Activated T-cell treated with anti-CD3 and anti-CD28 coated beads for 24 hours (primary cell): ENCODE measurements around the gene IL6R.
"Not testable (repeated sequence)": the region's sequence is repeated elsewhere in the genome, so short reads cannot be mapped to it uniquely, and the experiment has no call there.

Source experiments
- DNase-seq: peaks from one replicate; pipeline ENCODE4 v3.0.0-alpha.2; 2020; ENCODE audit warnings: low read depth

Gene IL6R

DNA sequence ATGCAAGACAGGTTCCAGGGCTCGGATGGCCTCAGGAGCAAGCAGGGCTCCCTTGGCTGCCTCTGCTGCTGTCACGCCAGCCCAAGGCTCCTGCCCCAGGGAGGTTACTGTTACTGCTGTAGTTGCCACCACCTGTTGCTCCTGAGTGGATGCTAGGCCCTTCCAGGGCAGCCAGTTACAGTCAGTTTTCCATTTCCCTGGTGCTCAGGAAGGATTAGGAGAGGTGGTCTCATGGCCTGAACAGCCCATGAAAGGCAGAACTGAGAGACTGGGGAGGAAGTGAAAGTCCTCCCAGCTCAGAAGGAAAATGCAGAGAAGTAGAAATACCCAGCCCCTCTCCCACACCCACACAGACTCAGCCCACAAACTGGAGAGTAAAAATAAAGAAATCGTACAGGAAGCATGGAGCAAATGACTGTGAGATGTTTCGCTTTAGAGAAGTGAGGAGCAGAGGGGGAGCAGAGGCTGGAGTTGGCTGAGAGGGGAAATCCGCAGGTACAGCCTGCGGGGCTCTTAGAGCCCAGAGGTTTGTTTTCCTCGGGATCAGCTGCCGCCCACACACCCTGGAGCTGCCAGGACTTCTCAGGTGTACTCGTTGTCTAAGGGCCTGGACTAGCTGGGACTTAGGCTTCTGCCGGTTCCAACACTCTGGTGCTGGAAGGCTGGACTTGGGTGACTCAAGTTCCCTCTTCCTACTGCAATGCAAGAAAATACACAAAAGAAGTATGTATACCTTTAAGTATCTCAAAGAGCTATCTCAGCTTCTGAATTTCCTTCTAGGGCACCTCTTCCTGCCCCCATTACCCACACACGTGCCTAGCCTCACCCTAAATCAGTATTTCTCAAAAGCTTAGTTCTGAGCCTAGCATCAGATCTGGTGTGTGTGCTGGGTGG, 2.3 kb downstream of the IL6R start:
- no peak for DNase-seq

DNA sequence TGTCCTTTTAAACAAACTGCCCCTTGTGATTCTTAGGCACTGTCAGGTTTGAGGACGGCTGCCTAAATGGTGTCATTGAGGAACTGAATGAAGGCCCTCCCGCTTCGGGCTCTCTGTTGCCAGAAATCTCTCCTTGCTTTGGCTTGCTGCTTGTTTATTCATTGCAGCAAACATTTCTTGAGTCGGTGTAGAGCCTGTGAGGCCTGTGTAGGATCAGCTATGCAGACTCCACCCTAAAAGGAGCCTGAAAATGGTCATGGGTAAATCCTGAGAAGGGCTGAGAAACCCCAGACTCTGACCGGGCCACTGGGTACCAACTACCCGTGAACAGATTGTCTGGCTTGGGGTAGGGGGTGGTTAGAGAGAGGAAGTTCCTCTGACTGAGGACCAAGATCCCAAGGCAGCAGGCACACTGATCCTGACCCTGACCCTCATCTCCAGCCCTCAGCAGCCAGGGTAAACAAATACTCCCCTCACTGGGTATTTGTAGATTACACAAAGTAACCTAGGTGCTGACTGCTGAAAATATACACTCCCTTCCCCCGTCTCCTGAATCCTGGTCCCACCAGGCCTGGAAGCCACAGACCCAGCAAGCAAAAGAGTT, 3.1 kb downstream of the IL6R start:
- DNase-seq: no peak

DNA sequence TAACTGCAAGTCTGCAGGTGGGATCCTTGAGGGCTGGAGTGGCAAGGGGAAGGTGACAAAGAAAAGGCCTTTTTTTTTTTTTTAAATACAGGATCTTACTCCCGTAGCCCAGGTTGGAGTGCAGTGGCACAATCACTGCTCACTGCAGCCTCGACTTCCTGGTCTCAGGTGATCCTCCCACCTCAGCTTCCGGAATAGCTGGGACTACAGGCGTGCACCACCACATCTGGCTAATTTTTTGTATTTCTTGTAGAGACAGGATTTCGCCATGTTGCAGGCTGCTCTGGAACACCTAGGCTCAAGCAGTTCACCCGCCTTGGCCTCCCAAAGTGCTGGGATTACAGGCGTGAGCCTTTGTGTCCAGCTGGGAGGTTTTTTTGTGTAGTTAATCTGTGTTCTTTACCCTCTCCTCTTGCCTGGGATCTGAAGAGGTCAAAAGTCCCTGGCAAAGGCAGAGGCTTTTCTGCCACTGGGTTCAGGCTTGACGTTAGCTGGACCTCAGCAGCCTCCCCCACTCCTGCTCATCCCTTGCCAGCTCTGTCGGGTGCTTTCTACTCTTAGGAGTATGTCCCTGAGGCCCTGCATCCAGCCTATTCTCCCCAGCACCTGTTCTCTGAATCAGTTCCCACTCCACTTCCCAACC, 5.2 kb downstream of the IL6R start:
- DNase-seq: no peak

DNA sequence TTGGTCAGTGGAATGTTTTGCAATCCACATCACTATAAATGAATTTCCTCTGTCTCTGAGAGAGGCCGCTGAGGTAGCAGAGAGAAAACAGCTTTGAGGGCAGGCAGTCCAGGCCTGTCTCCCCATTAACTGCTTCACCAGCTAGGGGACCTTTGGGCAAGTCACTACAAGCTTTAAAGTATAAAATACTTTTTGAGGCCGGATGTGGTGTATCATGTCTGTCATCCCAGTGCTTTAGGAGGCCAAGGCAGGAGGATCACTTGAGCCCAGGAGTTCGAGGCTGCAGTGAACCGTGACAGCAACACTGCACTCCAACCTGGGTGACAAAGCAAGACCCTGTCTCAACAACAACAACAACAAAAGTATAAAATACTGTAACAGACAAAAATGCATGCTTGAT, 6.4 kb downstream of the IL6R start:
- DNase-seq: no peak

DNA sequence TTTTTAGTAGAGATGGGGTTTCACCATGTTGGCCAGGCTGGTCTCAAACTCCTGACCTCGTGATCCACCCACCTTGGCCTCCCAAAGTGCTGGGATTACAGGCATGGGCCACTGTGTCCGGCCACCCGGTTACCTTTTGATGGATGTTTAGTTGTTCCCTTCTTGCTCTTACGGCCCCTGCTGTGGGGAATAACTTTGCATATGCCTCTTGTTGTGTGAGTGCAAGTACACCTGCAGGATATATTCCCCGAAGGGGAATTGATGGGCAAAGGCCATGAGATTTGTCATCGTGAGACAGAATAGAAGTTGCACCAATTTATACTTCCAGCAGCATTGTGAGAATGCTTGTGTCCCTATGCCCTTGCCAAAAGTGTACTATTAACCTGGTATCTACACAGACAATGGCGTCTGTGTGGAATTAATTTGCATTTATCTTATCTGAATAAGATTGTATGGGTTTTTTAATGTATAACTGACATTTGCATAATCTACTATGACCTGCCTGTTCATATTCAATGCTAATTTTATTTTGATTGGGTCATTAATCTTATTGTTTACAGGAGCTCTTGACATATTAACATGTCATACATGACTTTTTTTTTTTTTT, 8.1 kb downstream of the IL6R start:
- DNase-seq: no peak

DNA sequence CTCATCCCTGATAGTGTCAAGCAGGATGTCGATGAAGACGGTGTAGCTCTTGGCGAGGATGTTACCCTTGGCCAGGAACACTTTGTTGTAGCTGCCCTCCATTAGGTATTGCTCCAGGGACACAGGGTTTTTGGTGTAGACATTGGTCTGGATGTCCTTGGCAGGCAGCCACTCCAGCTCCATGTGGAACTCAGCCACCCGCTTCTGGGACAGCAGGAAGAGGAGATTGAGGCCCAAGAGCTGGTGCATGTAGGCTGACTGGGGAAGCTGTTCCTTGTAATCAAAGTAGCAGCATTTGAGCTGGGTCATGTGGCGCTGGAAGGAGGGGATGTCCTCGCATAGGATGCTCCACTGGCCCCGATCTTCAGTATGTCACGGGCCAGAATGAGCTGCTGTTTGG, 9.5 kb downstream of the IL6R start:
- DNase-seq: no peak

DNA sequence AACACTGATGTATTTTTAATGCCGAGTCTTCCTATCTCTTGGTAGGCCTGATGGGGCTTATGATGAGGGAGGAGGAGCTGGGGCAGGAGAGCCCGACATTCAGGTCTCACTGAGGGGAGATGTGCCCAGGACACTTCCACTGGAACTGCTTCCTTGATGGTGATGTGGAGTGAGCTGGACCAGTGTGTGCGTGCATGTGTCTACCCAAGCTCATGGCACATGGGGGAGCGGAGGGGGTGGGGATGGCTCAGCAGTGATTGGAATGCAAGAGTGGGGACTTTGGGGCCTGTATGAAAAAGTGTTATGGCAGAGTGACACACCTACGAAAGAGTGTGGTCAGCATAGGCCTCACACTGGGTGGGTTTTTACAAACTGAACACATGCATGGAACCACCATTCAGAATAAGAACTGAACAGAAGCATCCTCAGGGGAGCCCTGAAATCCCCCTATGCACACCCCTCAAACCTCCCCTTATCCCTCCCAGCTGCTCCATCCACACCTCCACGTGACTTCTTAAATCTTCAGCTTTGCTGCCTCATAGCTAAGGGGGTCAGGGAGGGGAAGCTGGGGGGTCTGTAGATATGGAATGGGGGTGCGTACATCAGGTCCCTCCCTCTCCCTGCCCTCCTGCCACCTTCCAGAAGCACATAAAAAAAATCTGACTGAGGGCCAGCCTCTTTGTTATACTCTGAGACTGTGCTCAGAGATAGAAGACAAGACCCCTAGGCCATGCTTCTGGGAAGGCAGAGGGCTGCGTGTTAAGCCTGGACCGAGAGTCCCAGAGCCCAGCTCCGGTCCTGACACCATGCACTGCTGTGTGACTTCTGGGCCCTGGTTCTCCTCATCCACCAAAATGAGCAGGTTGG, 11.6 kb downstream of the IL6R start:
- no peak for DNase-seq

DNA sequence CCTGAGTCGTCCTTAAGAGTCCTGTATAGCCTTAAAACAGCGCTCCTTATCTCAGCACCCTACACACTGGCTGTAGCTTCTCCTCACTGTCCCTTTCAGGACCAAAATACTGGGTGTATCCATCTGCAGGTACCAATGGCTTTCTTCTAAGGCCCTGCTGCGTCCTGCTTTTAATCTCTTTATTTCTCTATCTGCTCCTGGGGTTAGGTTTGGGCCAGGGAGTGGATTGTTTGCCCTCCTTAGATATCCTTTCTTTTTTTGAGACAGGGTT, 12.1 kb downstream of the IL6R start:
- no peak for DNase-seq

DNA sequence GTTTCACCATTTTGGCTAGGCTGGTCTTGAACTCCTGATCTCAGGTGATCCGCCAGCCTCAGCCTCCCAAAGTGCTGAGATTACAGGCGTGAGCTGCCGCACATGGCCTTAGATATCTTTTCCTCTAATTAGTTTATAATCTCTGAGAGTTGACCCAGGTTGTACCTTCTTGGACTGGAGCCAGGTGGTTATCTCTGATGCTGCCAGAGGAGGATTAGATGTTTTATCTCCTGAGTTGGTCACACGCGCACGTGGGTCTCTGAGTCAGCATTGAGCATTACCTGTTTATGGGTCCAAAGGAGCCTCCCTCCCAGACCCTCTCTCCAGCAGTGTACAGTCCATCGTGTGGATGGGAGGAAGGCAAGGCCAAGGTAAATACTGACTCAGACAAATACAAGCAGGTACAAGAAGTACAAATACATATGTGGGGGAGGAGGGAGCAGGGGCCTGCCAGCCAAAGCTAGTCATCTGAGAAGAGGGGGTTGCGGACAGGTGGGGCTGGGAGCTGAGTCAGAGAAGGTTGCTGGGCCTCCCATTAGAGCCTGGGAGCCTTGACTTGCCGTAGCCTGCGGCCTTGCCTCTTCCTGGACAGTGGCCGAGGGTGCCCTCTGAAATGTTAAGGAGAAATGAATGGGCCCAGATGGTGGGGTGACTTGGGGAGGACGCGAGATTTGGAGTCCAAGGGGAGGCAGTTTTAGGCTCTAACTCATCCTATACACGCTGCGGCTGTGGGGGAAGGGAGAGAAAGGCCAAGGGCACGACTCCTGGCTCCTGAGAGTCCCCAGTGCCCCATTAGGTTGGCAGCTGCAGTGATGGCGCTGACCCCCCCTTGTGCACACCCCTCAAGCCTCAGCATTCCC, 13.1 kb downstream of the IL6R start:
- DNase-seq: no peak

DNA sequence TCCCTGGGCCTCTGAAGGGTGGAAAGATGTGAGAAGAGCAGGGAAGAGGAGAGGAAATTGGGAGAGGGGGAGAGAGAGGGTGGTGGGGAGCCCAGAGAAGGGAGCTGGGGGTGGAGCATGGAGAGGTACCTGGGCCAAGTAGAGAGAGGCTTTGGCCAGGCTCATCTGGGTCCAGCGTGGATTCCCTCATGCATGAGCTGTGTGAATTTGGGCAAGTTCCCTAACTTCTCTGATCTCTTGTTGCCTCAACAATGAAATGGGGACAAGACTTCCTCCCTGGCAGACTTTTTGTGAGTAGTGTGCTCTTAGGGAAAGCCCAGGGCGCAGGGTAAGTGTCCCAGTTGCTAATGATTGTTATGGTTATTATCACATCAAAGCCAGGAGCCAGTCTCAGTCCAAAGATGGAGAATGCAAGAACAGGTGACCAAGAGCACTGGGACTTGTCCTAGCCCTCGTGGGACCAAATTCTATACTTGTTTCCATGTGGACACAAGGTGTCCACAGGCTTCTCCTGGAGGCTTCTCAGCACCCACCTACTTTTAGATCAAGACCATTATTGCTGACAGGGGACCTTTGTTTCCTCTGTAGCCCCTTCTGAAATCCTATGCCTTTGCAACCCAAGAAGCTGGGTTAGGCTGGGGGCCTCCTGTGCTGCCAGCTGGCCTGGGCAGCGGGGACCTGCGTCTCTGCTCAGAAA, 13.9 kb downstream of the IL6R start:
- DNase-seq: no peak

DNA sequence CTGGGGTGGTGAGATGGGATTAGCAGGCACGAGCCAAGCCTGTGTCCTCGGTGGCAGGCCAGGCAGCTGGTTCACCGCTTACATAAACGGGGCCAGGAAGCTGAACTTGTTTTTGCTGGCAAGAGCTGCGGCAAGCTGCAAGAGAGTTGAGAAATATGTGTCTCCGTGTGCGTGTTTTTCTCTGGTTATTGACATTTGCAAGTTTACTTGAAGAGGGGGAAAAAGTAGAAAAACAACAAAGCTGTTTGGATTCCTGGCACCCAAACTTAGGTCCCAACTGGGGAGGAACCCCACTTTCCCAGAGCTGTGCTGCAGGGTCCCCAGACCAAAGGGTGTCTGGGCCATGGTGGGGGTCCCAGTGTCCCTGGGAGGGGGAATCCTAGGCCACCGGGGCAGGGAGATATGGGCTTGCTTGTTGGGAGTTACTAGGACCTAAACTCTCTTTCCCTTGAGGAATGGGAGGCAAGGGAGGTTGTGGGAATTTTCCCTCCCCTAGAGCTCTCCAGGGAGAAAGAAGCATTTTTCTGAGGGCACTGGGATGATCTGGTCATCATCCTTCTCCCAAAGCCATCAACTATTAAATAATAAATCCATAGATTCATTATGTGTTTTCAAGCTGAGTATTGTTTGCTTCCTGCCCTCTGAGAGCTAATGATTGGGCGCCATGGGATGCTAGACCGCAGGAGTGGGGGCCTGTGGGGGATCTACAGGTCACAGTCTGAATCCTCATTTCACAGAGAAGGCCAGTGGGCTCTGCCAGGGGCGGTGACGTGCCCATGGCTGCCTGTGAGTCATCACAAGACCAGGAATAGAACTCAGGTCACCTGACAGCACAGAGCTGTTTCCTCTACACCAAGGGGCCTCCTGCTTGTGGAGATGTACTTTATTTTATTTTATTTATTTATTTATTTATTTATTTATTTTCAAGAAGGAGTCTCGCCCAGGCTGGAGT, 14.8 kb downstream of the IL6R start:
- no peak for DNase-seq

DNA sequence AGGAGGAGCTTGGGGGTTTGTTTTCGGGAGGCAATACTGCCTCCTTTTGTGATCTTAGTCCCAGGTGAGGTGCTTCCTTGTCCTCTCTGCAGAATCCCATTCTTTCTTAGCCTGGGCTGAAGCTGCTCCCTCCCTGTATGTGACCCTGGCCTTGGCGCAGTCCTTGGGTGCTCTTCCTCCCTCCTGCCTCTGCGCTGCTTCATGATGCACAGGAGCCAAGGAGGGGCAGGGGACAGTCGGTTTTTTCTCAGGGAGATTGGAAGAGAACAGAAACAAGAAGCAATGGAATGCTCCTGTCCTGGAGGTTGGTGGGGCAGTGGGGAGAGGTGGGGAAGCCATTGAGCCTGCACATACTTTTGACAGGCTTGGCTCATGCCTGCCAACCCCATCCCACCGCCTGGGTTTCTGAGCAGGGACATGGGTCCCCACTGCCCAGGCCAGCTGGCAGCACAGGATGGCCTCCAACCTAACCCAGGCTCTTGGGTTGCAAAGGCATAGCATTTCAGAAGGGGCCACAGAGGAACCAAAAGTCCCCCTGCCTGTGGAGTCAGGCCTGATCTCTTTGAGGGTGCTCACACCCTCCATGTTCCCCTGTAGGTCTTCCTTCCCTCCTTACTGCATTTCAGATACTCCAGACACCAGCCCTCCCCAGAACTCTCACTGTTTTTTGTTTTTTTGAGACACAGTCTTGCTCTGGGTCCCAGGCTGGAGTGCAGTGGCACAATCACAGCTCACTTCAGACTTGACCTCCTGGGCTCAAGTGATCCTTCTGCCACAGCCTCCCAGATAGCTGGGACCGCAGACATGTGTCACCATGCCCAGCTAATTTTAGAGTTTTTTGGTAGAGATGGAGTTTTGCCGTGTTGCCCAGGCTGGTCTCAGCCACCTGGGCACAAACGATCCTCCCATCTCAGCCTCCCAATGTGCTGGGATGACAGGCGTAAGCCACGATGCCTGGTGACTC, 16.1 kb downstream of the IL6R start:
- DNase-seq: no peak

DNA sequence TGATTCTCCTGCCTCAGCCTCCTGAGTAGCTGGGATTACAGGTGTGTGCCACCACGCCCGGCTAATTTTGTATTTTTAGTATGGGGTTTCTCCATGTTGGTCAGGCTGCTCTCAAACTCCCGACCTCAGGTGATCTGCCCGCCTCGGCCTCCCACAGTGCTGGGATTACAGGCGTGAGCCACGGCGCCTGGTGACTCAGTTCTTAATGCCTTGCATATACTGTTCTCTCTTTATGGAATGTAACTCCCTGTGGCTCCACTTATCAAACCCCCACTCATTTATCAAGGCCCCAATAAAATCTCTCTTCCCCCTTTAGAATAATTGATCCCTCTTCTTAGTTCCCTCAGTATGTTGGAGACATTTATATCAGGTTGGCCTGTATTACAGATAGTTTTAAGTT, 16.9 kb downstream of the IL6R start:
- not testable (repeated sequence) for DNase-seq

DNA sequence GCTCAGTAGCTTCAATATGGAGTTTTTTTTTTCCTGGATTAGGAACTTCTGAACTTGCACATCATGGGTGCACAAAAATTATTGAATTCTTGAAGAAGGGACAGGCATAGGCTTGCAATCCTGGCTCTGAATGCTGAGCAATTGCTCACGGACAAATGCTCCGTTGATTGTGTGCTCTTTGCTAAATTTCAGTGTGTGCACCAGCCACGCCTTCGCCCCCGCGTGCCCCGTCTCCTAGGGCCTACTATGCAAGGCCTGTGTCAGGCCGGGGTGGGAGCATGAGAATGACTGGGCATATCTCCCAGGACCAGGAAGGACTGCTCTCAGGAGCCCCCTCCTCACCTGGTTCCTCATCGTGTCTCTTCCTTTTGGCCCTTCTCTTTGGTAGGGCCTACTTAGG, 17.4 kb downstream of the IL6R start:
- DNase-seq: no peak

DNA sequence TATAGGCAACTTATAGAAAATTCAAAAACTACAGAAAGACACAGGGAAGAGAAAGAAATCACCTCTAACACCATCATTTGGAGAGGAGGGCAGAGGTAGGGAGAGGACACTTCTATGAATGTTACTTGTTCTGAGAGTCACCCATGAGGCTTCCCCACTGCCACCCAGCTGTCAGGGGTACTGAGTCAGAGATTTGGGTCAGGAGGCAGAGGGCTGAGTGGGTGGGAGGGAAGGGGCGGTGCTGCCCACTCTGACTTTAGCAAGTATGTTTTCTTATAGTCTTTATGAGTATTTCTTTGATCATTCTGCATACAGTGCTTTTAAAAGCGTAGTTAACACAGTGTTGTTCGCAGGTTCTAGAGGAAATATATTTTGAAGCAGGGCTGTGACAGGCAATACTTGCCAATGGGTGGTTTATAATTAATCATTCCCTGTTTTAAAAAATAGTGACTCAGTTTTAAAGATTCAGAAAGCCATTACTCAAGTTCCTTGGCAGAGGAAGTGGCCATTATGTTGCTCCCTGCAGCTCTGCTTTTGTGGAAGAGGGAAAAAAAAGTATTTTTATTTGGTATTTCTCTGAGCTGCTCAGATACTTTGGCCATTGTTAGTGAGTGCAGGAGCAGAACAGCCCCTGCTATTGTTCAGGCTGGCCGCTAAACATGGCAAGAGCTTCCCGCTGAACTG, 18.3 kb downstream of the IL6R start:
- DNase-seq: no peak

DNA sequence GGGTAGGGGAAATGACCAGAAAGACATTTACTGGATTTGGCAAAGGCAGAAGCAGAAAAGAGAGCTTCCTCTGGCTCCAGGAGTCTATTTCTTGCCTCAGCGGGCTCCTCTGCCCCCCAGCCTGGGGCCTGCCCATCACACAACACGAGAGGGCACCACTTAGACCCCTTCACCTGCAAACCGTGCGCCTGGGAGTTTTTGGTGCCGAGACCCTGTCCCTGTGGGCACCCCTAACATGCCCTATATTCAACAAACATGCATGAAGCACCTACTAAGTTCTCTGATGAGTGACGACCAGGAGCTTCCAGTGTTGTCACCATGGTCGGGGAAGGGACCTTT, 18.8 kb downstream of the IL6R start:
- no peak for DNase-seq

DNA sequence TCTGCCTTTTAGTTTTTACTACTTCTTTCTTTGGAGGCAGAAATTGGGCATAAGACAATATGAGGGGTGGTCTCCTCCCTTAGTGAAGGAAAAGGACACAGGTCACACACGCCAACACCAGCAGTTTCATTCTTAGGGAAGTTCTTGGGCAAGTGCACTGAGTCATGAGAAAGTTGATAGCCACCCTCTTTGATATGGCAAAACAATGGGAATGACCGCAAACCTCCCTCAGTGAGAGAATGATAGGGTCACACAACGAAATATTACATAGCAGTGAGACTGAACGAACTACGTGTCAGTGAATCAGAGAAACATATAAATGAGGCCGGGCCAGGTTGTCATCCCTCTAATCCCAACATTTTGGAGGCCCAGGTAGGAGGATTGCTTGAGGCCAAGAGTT, 20.0 kb downstream of the IL6R start:
- DNase-seq: no peak
